ENCODE data around the gene F7. TPM values are rescaled to one million over a fixed set of nuclear protein-coding genes. Genes with fewer than 3 reads are reported as not detected.

Gene F7
- total and polyA plus RNA-seq, 2 of the 4 experiments (the other 2 are of a cell fraction) = under 0.01 to 0.07 TPM

- POLR2A ChIA-PET (ENCODE audit: unreplicated experiment) = no interaction called here
- intact Hi-C loops (cut with micrococcal nuclease) = no loop called here
- H3K4me2 ChIP-seq (ENCODE audit: low read depth, low read length) = no peak overlapping the region
These were observed 11.8 kb downstream of the F7 start for GRCh38 chr13:113117335-113117872.

More at GRCh38 chr13:113117335-113117872, 11.8 kb downstream of the F7 start:
- Histone ChIP-seq H4K20me1 (ENCODE audit: insufficient read depth, low read length) (no peaks in the 10 kb centered on the region), H2BK120ac (ENCODE audit: low read depth, low read length) (0 out of 2 replicates have a peak overlapping the region, but pooled peaks have one; percentile 30), H2BK20ac (ENCODE audit: low read depth, low read length) (0 out of 2 replicates have a peak overlapping the region, but pooled peaks have one; percentile 22), H3K9me1 (ENCODE audit: insufficient read depth, low read length) (peaks cover 4% of the 10 kb centered on the region; the same call in 1 of the 2 replicates), H3K9me3 (ENCODE audit: control insufficient read depth, insufficient read depth, low read length) (no peaks in the 10 kb centered on the region; the same call in 1 of the 2 replicates), H2AK5ac (ENCODE audit: low read depth, low read length) (peak overlapping the region; percentile 67), H2BK15ac (ENCODE audit: low read depth, low read length) (no peak overlapping the region; the same call in 2 of the 3 replicates), H4K8ac (ENCODE audit: low read depth in 2 of 2, low read length in 2 of 2) (no peak overlapping the region), H3K14ac (replicated peaks; ENCODE audit: low read depth, low read length) (no peak overlapping the region), H3K4me1 (ENCODE audit: control insufficient read depth, insufficient read depth, low read length) (peaks cover 3% of the 10 kb centered on the region; the same call in 1 of the 2 replicates), H3K56ac (ENCODE audit: extremely low read depth, insufficient read depth, low read length) (no peak overlapping the region), H2BK5ac (ENCODE audit: low read depth, low read length, poor library complexity, severe bottlenecking) (no peak overlapping the region), H3K4me3 (ENCODE audit: insufficient read depth, low read depth, low read length) (no peak overlapping the region), H3K9ac (ENCODE audit: low read depth, low read length) (no peak overlapping the region), H2AFZ (replicated peaks; ENCODE audit: low read length, poor library complexity) (no peak overlapping the region), H3K18ac (ENCODE audit: low read depth, low read length) (no peak overlapping the region), H3K36me3 (ENCODE audit: control insufficient read depth, insufficient read depth, low read length) (no peaks in the 10 kb centered on the region), H4K5ac (ENCODE audit: low read depth, low read length) (no peak overlapping the region), H3K27me3 (ENCODE audit: control insufficient read depth, insufficient read depth, low read length) (peaks cover 9% of the 10 kb centered on the region), H2AK9ac (replicated peaks; ENCODE audit: low read depth, low read length, poor library complexity) (no peak overlapping the region), H4K91ac (ENCODE audit: insufficient read depth, low read depth, low read length) (peak overlapping the region; percentile 72; the same call in 1 of the 2 replicates), H3K27ac (ENCODE audit: insufficient read depth, low read length) (no peak overlapping the region), H3K23ac (ENCODE audit: low read depth, low read length) (no peak overlapping the region), H3K79me1 (ENCODE audit: low read depth in 1 of 2, low read length in 2 of 2) (no peaks in the 10 kb centered on the region), H3K4ac (ENCODE audit: low read depth, low read length) (no peak overlapping the region)
- DNase-seq (no peak), ATAC-seq (ENCODE audit: low read depth) (no peak)
- TF ChIP-seq RFX5 (IDR thresholded peaks at IDR 0.05; ENCODE audit: low read depth, low read length) (no peak), CEBPB (IDR thresholded peaks at IDR 0.05; ENCODE audit: low read depth, low read length) (peak; percentile 83)
- BruUV-seq (replicated peaks) = no TSS peak
- dilution Hi-C loops (cut with HindIII; ENCODE audit: low sequenced_read_pairs, unreplicated experiment) = no loop called here
- CTCF ChIA-PET = no interaction called here
- WGBS, 2 experiments (ENCODE audit: extremely low coverage in 2 of 2, insufficient read length in 1 of 2) = 76% methylated on average over 4 of the region's 26 CpGs; no CpG with 5 or more reads in 1 of the 2 experiments
- in situ Hi-C loops (cut with MboI; ENCODE audit: low sequenced_read_pairs) = no loop called here
